GM19324 (cell line): ENCODE results near the gene BRD3.

Source experiments
- ATAC-seq: cut with Tn5 transposase; IDR thresholded peaks from one replicate; pipeline ENCODE4 v1.9.1; 2021; ENCODE audit warnings: mild to moderate bottlenecking, moderate library complexity; ENCODE audit not compliant: unreplicated experiment, low FRiP score

BRD3 gene

GRCh38 chr9:134055981-134056461, 11.8 kb downstream of the BRD3 start:
- ATAC-seq = no peak

- no peak for ATAC-seq
Observed at GRCh38 chr9:134054891-134055811, 12.7 kb downstream of the BRD3 start.

- no peak for ATAC-seq
Observed at GRCh38 chr9:134053941-134054761, 13.7 kb downstream of the BRD3 start.

GRCh38 chr9:134053401-134053871, 14.4 kb downstream of the BRD3 start:
- no peak for ATAC-seq

- ATAC-seq = no peak
Observed at GRCh38 chr9:134052941-134053340, 14.9 kb downstream of the BRD3 start.

GRCh38 chr9:134052491-134052890, 15.3 kb downstream of the BRD3 start:
- ATAC-seq = no peak

GRCh38 chr9:134051319-134051718, 16.5 kb downstream of the BRD3 start:
- no peak for ATAC-seq

GRCh38 chr9:134050726-134051125, 17.1 kb downstream of the BRD3 start:
- no peak for ATAC-seq

- no peak for ATAC-seq
Observed at GRCh38 chr9:134049772-134050588, 17.8 kb downstream of the BRD3 start.

- ATAC-seq = no peak
Observed at GRCh38 chr9:134049236-134049635, 18.6 kb downstream of the BRD3 start.

- no peak for ATAC-seq
Observed at GRCh38 chr9:134048582-134048968, 19.3 kb downstream of the BRD3 start.

- no peak for ATAC-seq
Observed at GRCh38 chr9:134047868-134048581, 19.8 kb downstream of the BRD3 start.

- ATAC-seq = no peak
Observed at GRCh38 chr9:134046894-134047681, 20.7 kb downstream of the BRD3 start.

GRCh38 chr9:134045841-134046544, 21.8 kb downstream of the BRD3 start:
- no peak for ATAC-seq

GRCh38 chr9:134044944-134045343, 22.9 kb downstream of the BRD3 start:
- no peak for ATAC-seq

- ATAC-seq = no peak
Observed at GRCh38 chr9:134043531-134043988, 24.3 kb downstream of the BRD3 start.

- no peak for ATAC-seq
Observed at GRCh38 chr9:134041649-134041962, 26.2 kb downstream of the BRD3 start.
